Mesodermal cell (in vitro differentiated cells): ENCODE results near the gene CFLAR.

Source experiments
- H3K27ac ChIP-seq: 2 replicates; pipeline ENCODE4 v1.7.0; 2013; ENCODE audit warnings: mild to moderate bottlenecking, low read depth, low read length, moderate library complexity; ENCODE audit not compliant: severe bottlenecking
- H3K36me3 ChIP-seq: 2 replicates; pipeline ENCODE4 v1.7.1; 2013; ENCODE audit warnings: mild to moderate bottlenecking, low read length, moderate library complexity; ENCODE audit not compliant: control insufficient read depth, insufficient read depth
- H3K4me1 ChIP-seq: one replicate; pipeline ENCODE4 v1.7.1; 2013; ENCODE audit warnings: mild to moderate bottlenecking, low read length; ENCODE audit not compliant: insufficient read depth, control insufficient read depth, poor library complexity, severe bottlenecking
- H3K4me3 ChIP-seq: 2 replicates; pipeline ENCODE4 v1.7.0; 2013; ENCODE audit warnings: low read length, control low read depth, mild to moderate bottlenecking; ENCODE audit not compliant: insufficient read depth, poor library complexity, severe bottlenecking; ENCODE audit errors: extremely low read depth
- H3K9me3 ChIP-seq: 2 replicates; pipeline ENCODE4 v1.7.1; 2013; ENCODE audit warnings: mild to moderate bottlenecking, low read length, moderate library complexity; ENCODE audit not compliant: control insufficient read depth
- WGBS, 2 experiments: methylation state at CpG; one replicate each; pipeline ENCODE4 v1.1.5; 2013; ENCODE audit warnings: missing lambda C conversion rate in 2 of 2; ENCODE audit not compliant: insufficient coverage in 2 of 2; 5-methylcytosine and 5-hydroxymethylcytosine counted together

CFLAR gene

DNA sequence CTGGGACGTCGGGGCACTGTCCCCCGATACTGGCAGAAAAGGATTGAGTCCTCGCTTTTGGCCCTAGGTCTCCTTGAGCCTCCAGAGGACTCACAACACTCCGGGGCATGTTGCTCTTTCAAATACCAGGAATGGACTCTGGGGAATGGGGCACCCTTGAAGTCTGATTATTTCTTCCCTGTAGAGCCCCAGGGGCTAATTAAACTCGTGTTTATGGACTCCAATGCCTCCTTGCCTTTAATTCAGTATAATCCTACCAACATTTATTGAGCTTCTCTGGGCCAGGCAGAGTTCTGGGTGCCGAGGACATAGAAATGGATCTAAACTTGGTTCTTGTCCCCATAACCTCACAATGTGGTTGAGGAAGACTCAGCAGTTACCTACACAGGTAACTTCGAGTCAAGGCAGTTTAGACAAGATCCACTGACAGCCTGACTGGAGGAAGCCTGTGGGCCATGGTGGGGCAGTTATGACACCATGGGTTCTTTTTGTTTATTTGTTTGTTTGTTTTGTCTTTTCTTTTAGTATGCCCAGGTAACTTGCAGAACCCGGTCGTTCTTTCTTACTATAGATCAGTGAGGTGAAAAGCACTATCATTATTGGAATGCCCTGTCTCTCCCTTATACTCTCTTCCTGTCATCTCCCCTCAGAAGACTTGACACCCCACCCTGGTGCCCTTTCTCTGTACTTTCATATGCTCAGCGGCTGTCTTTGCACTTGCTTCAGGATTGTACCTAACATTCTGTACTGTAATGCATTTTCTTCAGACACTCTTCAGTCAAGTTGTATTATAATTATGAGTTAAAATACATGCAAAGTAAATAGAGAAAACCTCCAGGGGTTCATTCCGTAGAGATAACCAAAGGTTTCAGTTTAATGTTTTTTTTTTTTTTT lies 3.2 kb downstream of the CFLAR start:
- Histone ChIP-seq H3K4me1 (peaks cover 13% of the 10 kb centered on the region), H3K4me3 (peak overlapping the region; percentile 54), H3K36me3 (peaks cover 10% of the 10 kb centered on the region), H3K27ac (peak overlapping the region; percentile 55), H3K9me3 (peaks cover 3% of the 10 kb centered on the region)
- 19 to 20% methylated on average over 6 to 8 of the region's 12 CpGs for WGBS, 2 experiments

DNA sequence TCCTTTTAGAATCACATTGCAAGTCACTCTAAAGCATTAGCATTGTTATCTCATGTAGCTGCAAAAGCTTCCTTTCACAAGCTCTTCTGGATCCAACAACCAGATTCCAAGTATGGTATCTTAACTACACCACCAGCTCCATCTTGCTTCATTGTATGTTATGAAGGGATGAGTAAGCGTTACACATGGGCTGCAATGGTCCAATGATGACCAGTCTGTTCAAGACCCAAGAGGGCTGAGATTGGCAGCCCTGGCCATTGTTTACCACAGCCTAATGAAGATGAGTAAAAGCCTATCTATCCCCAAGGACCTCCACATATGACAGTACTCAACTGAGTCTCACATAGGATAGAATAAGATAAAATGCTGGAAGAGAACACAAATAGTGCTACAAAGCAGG lies 6.3 kb downstream of the CFLAR start:
- peaks cover 3% of the 10 kb centered on the region for H3K9me3 ChIP-seq
- no peak overlapping the region for H3K27ac ChIP-seq
- peaks cover 10% of the 10 kb centered on the region for H3K36me3 ChIP-seq
- no CpG with 5 or more reads among the region's 1 CpG for WGBS, 2 experiments
- H3K4me3 ChIP-seq: no peak overlapping the region
- peaks cover 39% of the 10 kb centered on the region for H3K4me1 ChIP-seq

- H3K4me1 ChIP-seq: peaks cover 71% of the 10 kb centered on the region
- H3K9me3 ChIP-seq: peaks cover 3% of the 10 kb centered on the region
- WGBS, 2 experiments: 64 to 71% methylated on average over 6 to 9 of the region's 9 CpGs
- peaks cover 10% of the 10 kb centered on the region for H3K36me3 ChIP-seq
- peak overlapping the region; percentile 90 for H3K27ac ChIP-seq
- no peak overlapping the region for H3K4me3 ChIP-seq
Observed at GRCh38 chr2:201126308-201127151, 10.6 kb downstream of the CFLAR start.

DNA sequence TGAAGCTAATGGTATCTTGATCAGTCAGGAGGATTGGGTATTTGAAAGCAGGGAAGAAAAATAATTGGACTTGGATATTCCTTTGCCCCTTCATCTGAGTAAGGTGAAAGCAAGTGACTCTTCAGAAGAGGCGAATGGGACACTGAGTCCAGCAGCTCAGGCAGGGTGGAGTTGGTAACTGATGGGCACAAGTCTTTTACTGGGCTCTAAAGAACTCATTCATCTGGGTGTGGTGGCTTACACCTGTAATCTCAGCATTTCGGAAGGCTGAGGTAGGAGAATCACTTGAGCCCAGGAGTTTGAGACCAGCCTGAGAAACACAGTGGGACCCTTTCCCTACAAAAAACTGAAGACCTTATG lies 11.2 kb downstream of the CFLAR start:
- Histone ChIP-seq H3K36me3 (peaks cover 10% of the 10 kb centered on the region), H3K9me3 (peaks cover 3% of the 10 kb centered on the region), H3K4me1 (peaks cover 73% of the 10 kb centered on the region), H3K27ac (peak overlapping the region; percentile 90), H3K4me3 (no peak overlapping the region)
- WGBS, 2 experiments: 90% methylated on average over 2 of the region's 2 CpGs

- peaks cover 3% of the 10 kb centered on the region for H3K9me3 ChIP-seq
- 88 to 94% methylated on average over 4 to 5 of the region's 5 CpGs for WGBS, 2 experiments
- peaks cover 12% of the 10 kb centered on the region for H3K36me3 ChIP-seq
- peak overlapping the region; percentile 59 for H3K27ac ChIP-seq
- peaks cover 73% of the 10 kb centered on the region for H3K4me1 ChIP-seq
- no peak overlapping the region for H3K4me3 ChIP-seq
Observed at GRCh38 chr2:201127570-201127969, 11.6 kb downstream of the CFLAR start.

DNA sequence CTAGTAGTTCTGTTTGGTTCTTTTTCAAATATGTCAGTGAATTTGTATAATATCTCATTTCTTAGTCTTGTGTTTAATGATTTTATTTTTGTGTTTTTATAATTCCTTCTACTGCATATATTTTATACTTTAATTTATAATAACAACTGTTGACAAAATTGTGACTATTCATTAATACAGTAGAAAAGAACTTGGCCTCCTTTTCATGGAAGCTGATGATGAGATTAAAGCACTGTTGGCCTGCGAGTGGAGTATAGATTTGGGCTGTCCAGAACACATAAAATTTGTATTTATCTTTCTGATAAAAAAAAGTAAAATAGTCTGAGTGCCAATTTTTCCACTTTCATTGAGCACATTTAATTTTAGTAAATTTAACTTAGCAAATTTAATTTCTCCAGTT lies 12.1 kb downstream of the CFLAR start:
- no CpG with 5 or more reads among the region's 1 CpG for WGBS, 2 experiments
- H3K9me3 ChIP-seq: peaks cover 2% of the 10 kb centered on the region
- H3K4me1 ChIP-seq: peaks cover 73% of the 10 kb centered on the region
- H3K36me3 ChIP-seq: peaks cover 13% of the 10 kb centered on the region
- no peak overlapping the region for H3K27ac ChIP-seq
- H3K4me3 ChIP-seq: no peak overlapping the region

GRCh38 chr2:201128933-201129505 lies 13.1 kb downstream of the CFLAR start:
- 84 to 86% methylated on average over 2 to 3 of the region's 4 CpGs for WGBS, 2 experiments
- no peaks in the 10 kb centered on the region for H3K9me3 ChIP-seq
- peaks cover 70% of the 10 kb centered on the region for H3K4me1 ChIP-seq
- no peak overlapping the region for H3K4me3 ChIP-seq
- peak overlapping the region; percentile 78 for H3K27ac ChIP-seq
- peaks cover 16% of the 10 kb centered on the region for H3K36me3 ChIP-seq

DNA sequence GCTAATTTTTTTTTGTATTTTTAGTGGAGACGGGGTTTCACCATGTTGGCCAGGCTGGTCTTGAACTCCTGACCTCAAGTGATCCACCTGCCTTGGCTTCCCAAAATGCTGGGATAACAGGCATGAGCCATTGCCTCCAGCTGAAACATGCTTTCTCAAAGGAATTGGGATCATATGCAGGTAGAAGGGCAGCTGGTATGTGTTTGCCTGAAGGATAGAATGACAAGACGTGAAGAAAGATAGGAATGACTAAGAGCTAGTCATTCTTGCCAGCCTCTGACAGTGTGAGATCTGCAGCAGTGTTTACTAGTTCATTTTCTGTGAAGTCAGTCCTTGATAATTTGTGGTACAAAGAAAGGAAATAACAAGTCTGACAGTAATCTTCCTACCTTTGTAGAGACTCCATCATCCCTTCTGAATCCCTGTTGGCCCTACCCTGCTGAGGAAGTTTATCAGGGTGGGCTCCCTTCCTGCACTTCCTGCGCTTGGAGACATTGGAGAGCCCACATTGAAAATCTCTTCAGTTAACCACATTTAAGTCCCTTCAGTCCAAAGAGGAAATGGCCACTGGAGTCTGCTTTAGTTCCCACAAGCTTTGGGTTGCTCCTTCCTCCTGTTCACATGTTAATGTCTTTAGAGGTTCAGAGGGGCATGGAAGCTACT lies 14.7 kb downstream of the CFLAR start:
- Histone ChIP-seq H3K27ac (peak overlapping the region; percentile 93), H3K4me3 (peak overlapping the region; percentile 24), H3K36me3 (peaks cover 27% of the 10 kb centered on the region), H3K4me1 (peaks cover 54% of the 10 kb centered on the region), H3K9me3 (no peaks in the 10 kb centered on the region)
- 77 to 79% methylated on average over 2 to 3 of the region's 3 CpGs for WGBS, 2 experiments

DNA sequence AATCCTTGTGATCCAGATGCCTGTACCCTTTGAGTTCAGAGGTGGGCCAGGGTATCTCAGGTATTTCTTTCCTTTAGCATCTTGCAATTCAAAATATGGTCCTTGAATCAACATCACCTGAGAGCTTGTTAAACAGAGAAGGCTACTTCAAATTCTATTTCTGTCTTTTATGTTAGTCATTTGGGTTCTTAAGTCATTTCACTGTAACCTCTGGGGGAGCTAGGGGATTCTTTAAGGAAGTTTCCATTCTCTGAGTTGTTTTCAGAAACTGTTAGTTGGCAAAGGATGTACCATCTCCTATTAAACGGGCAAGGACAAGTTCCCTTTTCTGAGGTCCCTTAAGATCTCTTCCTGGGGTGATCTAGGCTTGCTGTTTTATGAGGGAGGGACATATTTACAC lies 16.6 kb downstream of the CFLAR start:
- Histone ChIP-seq H3K36me3 (peaks cover 44% of the 10 kb centered on the region), H3K4me3 (peak overlapping the region; percentile 24), H3K4me1 (peaks cover 48% of the 10 kb centered on the region), H3K9me3 (no peaks in the 10 kb centered on the region), H3K27ac (no peak overlapping the region)
- no CpG with 5 or more reads among the region's 1 CpG for WGBS, 2 experiments

DNA sequence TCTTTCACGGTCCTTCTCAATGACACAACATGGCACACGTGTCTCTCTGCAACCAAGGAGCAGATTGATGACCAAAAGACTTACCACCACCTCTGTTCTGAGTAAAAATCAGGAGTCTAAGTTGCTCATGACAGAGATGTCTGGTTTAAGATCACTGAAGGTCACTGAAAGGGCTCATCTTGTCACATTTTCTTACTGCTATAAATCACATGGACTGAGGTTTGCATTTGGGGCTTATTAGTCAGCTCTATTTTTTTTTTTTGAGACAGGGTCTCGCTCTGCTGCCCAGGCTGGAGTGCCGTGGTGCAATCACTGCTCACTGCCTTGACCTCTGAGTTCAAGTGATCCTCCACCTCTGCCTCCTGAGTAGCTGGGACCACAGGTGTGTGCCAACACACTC lies 19.4 kb downstream of the CFLAR start:
- Histone ChIP-seq H3K4me1 (peaks cover 27% of the 10 kb centered on the region), H3K9me3 (no peaks in the 10 kb centered on the region), H3K36me3 (peaks cover 61% of the 10 kb centered on the region), H3K27ac (no peak overlapping the region), H3K4me3 (no peak overlapping the region)
- 100% methylated on average over 3 of the region's 4 CpGs for WGBS, 2 experiments
